Keratinocyte (primary cell): ENCODE results near the gene SAMHD1. TPM values are rescaled to one million over a fixed set of nuclear protein-coding genes. Genes with fewer than 3 reads are reported as not detected.

ENCODE experiments used
- DNase-seq: peaks from one replicate; pipeline ENCODE4 v3.0.0-alpha.2; 2011; ENCODE audit warnings: low read depth, missing footprints, low spot score
- FAIRE-seq: peaks from 2 replicates; lab custom pipeline; 2011; peaks lifted over from hg19 to GRCh38; lab: Jason Lieb, UNC
- H2AFZ ChIP-seq: 2 replicates; pipeline ENCODE4 v1.6.0; 2012; ENCODE audit warnings: low read length, control low read depth, inconsistent platforms; ENCODE audit not compliant: control insufficient read depth
- H3K27ac ChIP-seq: 2 replicates; pipeline ENCODE4 v1.5.1; 2011; ENCODE audit warnings: low read length; ENCODE audit not compliant: control insufficient read depth, insufficient read depth
- H3K27me3 ChIP-seq: 3 replicates; pipeline ENCODE4 v1.6.0; 2011; ENCODE audit warnings: low read length; ENCODE audit not compliant: control insufficient read depth, insufficient read depth; ENCODE audit errors: extremely low read depth
- H3K36me3 ChIP-seq, 2 experiments: 2 replicates in 1 of 2; 3 replicates in 1 of 2; pipeline ENCODE4 v1.5.1; 2011; ENCODE audit warnings: low read length in 2 of 2, mild to moderate bottlenecking in 1 of 2; ENCODE audit not compliant: control insufficient read depth in 2 of 2, insufficient read depth in 2 of 2; ENCODE audit errors: extremely low read depth in 1 of 2
- H3K4me1 ChIP-seq: 3 replicates; pipeline ENCODE4 v1.5.1; 2011; ENCODE audit warnings: low read length; ENCODE audit not compliant: control insufficient read depth, insufficient read depth; ENCODE audit errors: extremely low read depth
- H3K4me2 ChIP-seq: 3 replicates; pipeline ENCODE4 v1.6.0; 2011; ENCODE audit warnings: low read depth, low read length; ENCODE audit not compliant: control insufficient read depth, insufficient read depth; ENCODE audit errors: extremely low read depth
- H3K4me3 ChIP-seq, 3 experiments: fragments of 200-600 bp in 1 of 3; sonication (generic) in 1 of 3; 2 replicates in 2 of 3; 3 replicates in 1 of 3; pipeline ENCODE4 v1.5.1; 2011 to 2016; ENCODE audit warnings: low read length in 3 of 3, mild to moderate bottlenecking in 3 of 3, control low read depth in 2 of 3, inconsistent platforms in 1 of 3, low read depth in 1 of 3, mixed read lengths in 1 of 3, mixed run types in 1 of 3, moderate library complexity in 1 of 3; ENCODE audit not compliant: control insufficient read depth in 2 of 3, insufficient read depth in 2 of 3; ENCODE audit errors: extremely low read depth in 1 of 3
- H3K79me2 ChIP-seq: 2 replicates; pipeline ENCODE4 v1.6.0; 2012; ENCODE audit warnings: low read length; ENCODE audit not compliant: control insufficient read depth, insufficient read depth
- H3K9ac ChIP-seq: 3 replicates; pipeline ENCODE4 v1.6.0; 2011; ENCODE audit warnings: low read length; ENCODE audit not compliant: control insufficient read depth, insufficient read depth; ENCODE audit errors: extremely low read depth
- H3K9me1 ChIP-seq: 3 replicates; pipeline ENCODE4 v1.6.0; 2011; ENCODE audit warnings: low read length; ENCODE audit not compliant: control insufficient read depth, insufficient read depth; ENCODE audit errors: extremely low read depth
- H3K9me3 ChIP-seq: 2 replicates; pipeline ENCODE4 v1.5.1; 2012; ENCODE audit warnings: low read depth, low read length; ENCODE audit not compliant: control insufficient read depth
- H4K20me1 ChIP-seq: 3 replicates; pipeline ENCODE4 v1.6.0; 2011; ENCODE audit warnings: low read length; ENCODE audit not compliant: control insufficient read depth, insufficient read depth; ENCODE audit errors: extremely low read depth
- CTCF ChIP-seq, 3 experiments: IDR thresholded peaks in 1 of 3; conservative IDR thresholded peaks in 1 of 3; optimal IDR thresholded peaks in 1 of 3; 2 replicates in 2 of 3; 3 replicates in 1 of 3; pipeline versions ENCODE3 to v1.5.1; 2011; ENCODE audit warnings: low read length in 3 of 3, mild to moderate bottlenecking in 3 of 3, moderate library complexity in 2 of 3, control low read depth in 1 of 3, inconsistent platforms in 1 of 3; ENCODE audit not compliant: insufficient read depth in 2 of 3; ENCODE audit errors: extremely low read depth in 1 of 3
- EZH2 ChIP-seq: IDR thresholded peaks from one replicate; pipeline ENCODE4 v1.6.1; 2012; ENCODE audit warnings: inconsistent platforms, mild to moderate bottlenecking, low read length, moderate library complexity
- dilution Hi-C: fragments of 300-500 bp; cut with MboI; formaldehyde crosslinking; loops from one replicate; pipeline ENCODE4 v1.7.0; 2020; ENCODE audit warnings: low sequenced_read_pairs; ENCODE audit not compliant: extremely low pct_ligation_motif_present
- polyA plus RNA-seq, 5 experiments: library from polyadenylated mRNA; depleted of rRNA in 3 of 5; stranded (reverse) in 3 of 5; stranded (forward) in 1 of 5; unstranded in 1 of 5; fragments of >200 nt; gene quantifications; 1 replicate in 1 of 5; 2 replicates in 3 of 5; 3 replicates in 1 of 5; pipeline versions ENCODE4 v1.2.1 to v1.2.3, GENCODE V29; 2011 to 2012; ENCODE audit warnings: missing spikeins in 2 of 5, low read depth in 1 of 5, low replicate concordance in 1 of 5

SAMHD1 gene
- polyA plus RNA-seq, 1 donor (not counting 4 experiments of a cell fraction or from before 2014, with no cell fraction given): 26.5 TPM

- no peak for TF ChIP-seq EZH2
- TF ChIP-seq CTCF (optimal IDR thresholded peaks at IDR 0.05 in 1 of 3, IDR thresholded peaks at IDR 0.05 in 1 of 3, conservative IDR thresholded peaks at IDR 0.05 in 1 of 3; ENCODE audit: extremely low read depth in 1 of 3, insufficient read depth in 2 of 3, low read length in 3 of 3): no peak
- no peaks in the 10 kb centered on the region for H4K20me1 ChIP-seq
- no peaks in the 10 kb centered on the region for H3K9me3 ChIP-seq
- H3K4me1 ChIP-seq: peaks cover 7% of the 10 kb centered on the region
- FAIRE-seq: no peak
- H3K27me3 ChIP-seq: peaks cover 8% of the 10 kb centered on the region
- peaks cover 8% of the 10 kb centered on the region for H3K79me2 ChIP-seq
- H3K4me3 ChIP-seq: no peak overlapping the region
- H3K9ac ChIP-seq: no peak overlapping the region
- H3K9me1 ChIP-seq: no peaks in the 10 kb centered on the region
- no peaks in the 10 kb centered on the region for H3K36me3 ChIP-seq
- no peak overlapping the region for H2AFZ ChIP-seq
- H3K4me2 ChIP-seq: no peak overlapping the region
- H3K27ac ChIP-seq: no peak overlapping the region
- dilution Hi-C loops: no loop called here
- no peak for DNase-seq
Observed at GRCh38 chr20:36866164-36866563, 85.3 kb downstream of the SAMHD1 start.

GRCh38 chr20:36865861-36866149 lies 85.7 kb downstream of the SAMHD1 start:
- no peak for DNase-seq
- Histone ChIP-seq H3K27ac (no peak overlapping the region), H4K20me1 (no peaks in the 10 kb centered on the region), H3K27me3 (peaks cover 8% of the 10 kb centered on the region), H3K79me2 (peaks cover 11% of the 10 kb centered on the region), H3K9me3 (no peaks in the 10 kb centered on the region), H3K9ac (no peak overlapping the region), H3K4me3 (no peak overlapping the region), H3K36me3 (no peaks in the 10 kb centered on the region), H3K4me2 (no peak overlapping the region), H2AFZ (no peak overlapping the region), H3K4me1 (peaks cover 11% of the 10 kb centered on the region), H3K9me1 (no peaks in the 10 kb centered on the region)
- no peak for FAIRE-seq
- dilution Hi-C loops: no loop called here
- TF ChIP-seq CTCF (optimal IDR thresholded peaks at IDR 0.05 in 1 of 3, IDR thresholded peaks at IDR 0.05 in 1 of 3, conservative IDR thresholded peaks at IDR 0.05 in 1 of 3; ENCODE audit: extremely low read depth in 1 of 3, insufficient read depth in 2 of 3, low read length in 3 of 3): no peak
- TF ChIP-seq EZH2: no peak
